GM20000 (cell line): ENCODE data around the gene VAV2.

Experiments used
- DNase-seq: peaks from one replicate; pipeline ENCODE4 v3.0.0; 2012; ENCODE audit warnings: low spot score
- CTCF ChIP-seq: IDR thresholded peaks from 2 replicates; pipeline ENCODE4 v1.5.1; 2012; ENCODE audit warnings: mild to moderate bottlenecking, control low read depth; ENCODE audit errors: extremely low read depth, missing control alignments

Gene VAV2

GRCh38 chr9:134030821-134031470 is 38.8 kb upstream of the VAV2 start:
- TF ChIP-seq CTCF = no peak
- DNase-seq = no peak

GRCh38 chr9:134029248-134030226 is 37.4 kb upstream of the VAV2 start:
- DNase-seq = no peak
- TF ChIP-seq CTCF = no peak

- no peak for TF ChIP-seq CTCF
- no peak for DNase-seq
Measured at GRCh38 chr9:134028575-134029247, 36.6 kb upstream of the VAV2 start.

GRCh38 chr9:134028076-134028475 is 36.0 kb upstream of the VAV2 start:
- no peak for DNase-seq
- no peak for TF ChIP-seq CTCF

- TF ChIP-seq CTCF = no peak
- no peak for DNase-seq
Measured at GRCh38 chr9:134027561-134027960, 35.4 kb upstream of the VAV2 start.

GRCh38 chr9:134026981-134027380 is 34.9 kb upstream of the VAV2 start:
- no peak for TF ChIP-seq CTCF
- DNase-seq = no peak

GRCh38 chr9:134026581-134026980 is 34.5 kb upstream of the VAV2 start:
- TF ChIP-seq CTCF = no peak
- DNase-seq = no peak
